Psoas muscle (tissue), 8 donors: ENCODE measurements around the gene EXD3. TPM values are rescaled to one million over a fixed set of nuclear protein-coding genes. Genes with fewer than 3 reads are reported as not detected.

Experiments
- ATAC-seq, 4 donors: fragments of 200-7000 bp; cut with Tn5 transposase; one replicate each; pipeline ENCODE4 v1.9.1; 2020; ENCODE audit warnings: moderate library complexity in 3 of 4, mild to moderate bottlenecking in 2 of 4
- DNase-seq, 2 donors: peaks; one replicate each; pipeline ENCODE4 v3.0.0-alpha.2; 2020
- H3K27ac ChIP-seq: fragments of 200-600 bp; one replicate; pipeline ENCODE4 v1.8.0; 2022
- H3K27me3 ChIP-seq, 3 donors: fragments of 200-600 bp in 1 of 3; one replicate each; pipeline versions ENCODE4 v1.6.1 to v1.8.0; 2013 to 2022; ENCODE audit warnings: low read length in 2 of 3, mild to moderate bottlenecking in 2 of 3, moderate library complexity in 1 of 3; ENCODE audit not compliant: insufficient read depth in 3 of 3
- H3K36me3 ChIP-seq, 2 donors: fragments of 200-600 bp in 1 of 2; one replicate each; pipeline versions ENCODE4 v1.6.1 to v1.8.0; 2013 to 2022; ENCODE audit warnings: low read depth in 1 of 2, mild to moderate bottlenecking in 1 of 2, moderate library complexity in 1 of 2; ENCODE audit not compliant: insufficient read depth in 1 of 2
- H3K4me1 ChIP-seq: fragments of 200-600 bp; one replicate; pipeline ENCODE4 v1.8.0; 2022
- H3K4me3 ChIP-seq: fragments of 200-600 bp; one replicate; pipeline ENCODE4 v1.8.0; 2022; ENCODE audit warnings: mild to moderate bottlenecking
- H3K9me3 ChIP-seq: fragments of 200-600 bp; one replicate; pipeline ENCODE4 v1.8.0; 2022
- CTCF ChIP-seq: fragments of 200-600 bp; IDR thresholded peaks from one replicate; pipeline ENCODE4 v1.8.0; 2022; ENCODE audit warnings: antibody characterized with exemption
- WGBS, 3 donors: extraction: QIAGEN DNeasy Blood & Tissue Kit; methylation state at CpG; one replicate each; pipeline versions ENCODE4 v1.1.6 to v1.1.7; 2013; 5-methylcytosine and 5-hydroxymethylcytosine counted together
- intact Hi-C, 2 donors: fragments of 100-400 bp; cut with DNase I; formaldehyde crosslinking; loops; one replicate each; pipeline versions ENCODE4 v1.11.0 to v1.14.2; 2022
- polyA plus RNA-seq, 3 donors: library from polyadenylated mRNA; stranded (reverse); fragments of 200-250 nt; gene quantifications; one replicate each; pipeline ENCODE4 v1.2.3, GENCODE V29; 2013
- total RNA-seq, 4 donors: library from RNA; stranded (reverse); fragmentation: NEBNext Ultra II Directional in 2 of 4; extraction: Animal tissue kit (Norgen Biotek cat#: 25700) in 2 of 4; gene quantifications; one replicate each; pipeline versions ENCODE4 v1.2.1 to v1.2.4, GENCODE V29; 2021 to 2023
- donor health status: healthy with polysubstance abuse.
- donor health status: DM: no; HTN: no; CAD: no; lungs with moderate emphysema.
- donor health status: Bipolar disorder and iron deficiency.
- donor health status: healthy.
- donor health status: DM: yes; HTN: yes; CAD: no.
- donor health status: DM: no; HTN: no; CAD: no.
- donor health status: DM: no; HTN: no; CAD: no.
- donor health status: DM: yes; HTN: yes; CAD: no.

Gene EXD3
- total and polyA plus RNA-seq, 7 donors: 5.7 to 11.2 (median 9.4) TPM

- WGBS, 3 donors: 89 to 92% (median 91%) methylated on average over 30 of the region's 30 CpGs
- no peak overlapping the region for H3K4me3 ChIP-seq
- no peaks in the 10 kb centered on the region for H3K27me3 ChIP-seq
- peaks cover 8% of the 10 kb centered on the region for H3K4me1 ChIP-seq
- no peak for ATAC-seq
- TF ChIP-seq CTCF: no peak
- H3K9me3 ChIP-seq: no peaks in the 10 kb centered on the region
- H3K36me3 ChIP-seq: peaks cover 0 to 30% of the 10 kb centered on the region in 2 donors
- no peak overlapping the region for H3K27ac ChIP-seq
- peak; percentile 12 to 54 for DNase-seq
- intact Hi-C loops: no loop called here
Measured at GRCh38 chr9:137462986-137463930, 40.3 kb upstream of the EXD3 start.

GRCh38 chr9:137462396-137462985, 39.5 kb upstream of the EXD3 start:
- Histone ChIP-seq H3K4me3 (no peak overlapping the region), H3K27me3 (no peaks in the 10 kb centered on the region), H3K27ac (no peak overlapping the region), H3K4me1 (peaks cover 8% of the 10 kb centered on the region), H3K9me3 (no peaks in the 10 kb centered on the region), H3K36me3 (peaks cover 0 to 32% of the 10 kb centered on the region in 2 donors)
- DNase-seq (peak; percentile 16 to 51), ATAC-seq (no peak)
- intact Hi-C loops: no loop called here
- 92 to 94% (median 94%) methylated on average over 21 to 25 of the region's 25 CpGs for WGBS, 3 donors
- no peak for TF ChIP-seq CTCF

GRCh38 chr9:137461663-137462395, 38.9 kb upstream of the EXD3 start:
- Histone ChIP-seq H3K27me3 (no peaks in the 10 kb centered on the region), H3K4me3 (no peak overlapping the region), H3K9me3 (no peaks in the 10 kb centered on the region), H3K27ac (no peak overlapping the region), H3K4me1 (peaks cover 8% of the 10 kb centered on the region), H3K36me3 (peaks cover 0 to 34% of the 10 kb centered on the region in 2 donors)
- no peak for TF ChIP-seq CTCF
- no peak for ATAC-seq
- WGBS, 3 donors: 67 to 87% (median 86%) methylated on average over 44 to 52 of the region's 52 CpGs
- intact Hi-C loops: no loop called here
- DNase-seq: peak; percentile 51 to 79

GRCh38 chr9:137461316-137461662, 38.3 kb upstream of the EXD3 start:
- H3K27ac ChIP-seq: no peak overlapping the region
- ATAC-seq (no peak), DNase-seq (peak in 1 of 2 donors; percentile 50)
- WGBS, 3 donors: 89 to 97% (median 92%) methylated on average over 19 to 21 of the region's 21 CpGs
- peaks cover 8% of the 10 kb centered on the region for H3K4me1 ChIP-seq
- no peaks in the 10 kb centered on the region for H3K27me3 ChIP-seq
- no peak for TF ChIP-seq CTCF
- intact Hi-C loops: no loop called here
- H3K36me3 ChIP-seq: peaks cover 0 to 39% of the 10 kb centered on the region in 2 donors
- no peak overlapping the region for H3K4me3 ChIP-seq
- H3K9me3 ChIP-seq: no peaks in the 10 kb centered on the region
